C1 segment of cervical spinal cord (tissue), 14 donors: ENCODE data around the gene NHS.

ENCODE experiments used
- DNase-seq, 14 donors: peaks; one replicate each; lab custom pipeline; 2025; lab: John Stamatoyannopoulos, UW

NHS gene

DNA sequence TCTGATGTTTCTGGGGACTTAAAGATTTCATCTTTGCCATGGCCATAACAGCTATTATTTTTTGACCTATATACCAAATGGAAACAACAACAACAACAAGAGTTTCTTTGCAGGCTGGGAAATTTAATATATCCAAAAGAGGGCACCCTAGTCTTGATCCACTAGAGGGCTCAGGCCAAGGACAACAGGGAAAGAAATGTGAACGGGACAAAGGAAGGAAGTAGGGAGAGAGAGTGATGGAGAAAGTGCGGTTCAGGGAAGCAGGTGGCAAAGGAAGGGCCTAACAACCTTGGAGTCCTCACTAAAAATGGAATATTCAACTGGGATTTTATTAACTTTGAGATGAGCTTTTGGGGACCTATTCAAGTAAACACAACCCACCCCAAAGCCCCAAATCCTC lies 294.5 kb downstream of the NHS start:
- DNase-seq: no peak

DNA sequence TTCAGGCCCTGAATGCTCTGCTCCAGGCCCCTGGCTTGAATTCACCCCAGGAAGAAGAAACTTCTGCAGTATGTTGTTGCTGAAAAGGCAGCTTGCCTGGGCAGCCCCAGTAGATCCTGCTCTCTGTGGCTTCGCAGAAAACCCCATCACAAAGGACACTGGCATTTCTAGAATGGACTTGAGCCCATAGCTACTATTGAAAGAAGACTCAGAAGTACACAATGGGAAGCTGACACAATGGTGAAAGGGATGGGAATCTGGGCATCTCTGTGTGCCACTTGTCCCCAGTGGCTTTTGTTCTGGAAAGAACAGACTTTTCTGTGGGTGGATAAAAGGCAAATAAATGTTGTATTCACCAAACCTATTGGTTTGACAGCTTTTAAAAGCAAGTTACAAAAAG lies 294.9 kb downstream of the NHS start:
- DNase-seq: peak in 8 of 14 donors; percentile 1 to 26 (median 8)

DNA sequence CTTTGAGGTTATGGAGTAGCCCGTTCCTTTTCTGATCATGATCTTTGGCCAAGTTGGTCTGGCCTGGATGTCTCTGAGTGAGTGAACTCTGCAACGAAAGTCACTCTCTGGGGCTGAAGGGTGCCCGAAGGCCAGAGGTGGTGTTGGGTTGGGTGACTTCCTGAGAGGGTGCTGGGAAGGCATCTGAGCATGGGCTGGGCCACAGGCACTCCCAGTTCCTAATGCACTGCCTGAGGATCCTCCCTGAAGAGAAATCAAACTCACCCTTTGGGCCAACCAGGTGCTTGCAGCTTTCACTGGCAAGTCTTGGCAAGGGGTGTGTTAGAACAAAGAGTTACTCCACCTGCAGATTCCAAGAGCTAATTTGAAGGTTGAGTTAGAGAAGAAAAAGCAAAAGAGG lies 295.9 kb downstream of the NHS start:
- no peak for DNase-seq

DNA sequence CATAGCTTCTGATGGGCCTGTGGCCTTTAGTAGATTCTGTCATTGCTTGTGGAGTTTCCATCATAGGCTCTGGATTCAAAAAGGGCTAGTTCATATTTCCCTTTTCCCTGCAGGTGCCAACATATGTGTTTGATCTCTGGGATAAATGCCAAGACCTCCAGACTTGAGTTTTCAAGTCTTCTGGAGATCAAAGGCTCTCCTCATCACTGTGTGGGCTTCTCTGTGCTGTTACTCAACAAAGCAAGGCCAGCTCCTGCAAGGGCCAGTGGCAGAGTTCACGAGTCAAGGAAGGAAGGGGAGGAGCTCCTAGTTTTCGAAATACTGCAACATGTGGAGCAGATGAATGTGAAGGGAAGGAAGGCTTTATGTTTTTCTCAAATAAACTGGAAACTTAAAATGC lies 299.6 kb downstream of the NHS start:
- DNase-seq: no peak

DNA sequence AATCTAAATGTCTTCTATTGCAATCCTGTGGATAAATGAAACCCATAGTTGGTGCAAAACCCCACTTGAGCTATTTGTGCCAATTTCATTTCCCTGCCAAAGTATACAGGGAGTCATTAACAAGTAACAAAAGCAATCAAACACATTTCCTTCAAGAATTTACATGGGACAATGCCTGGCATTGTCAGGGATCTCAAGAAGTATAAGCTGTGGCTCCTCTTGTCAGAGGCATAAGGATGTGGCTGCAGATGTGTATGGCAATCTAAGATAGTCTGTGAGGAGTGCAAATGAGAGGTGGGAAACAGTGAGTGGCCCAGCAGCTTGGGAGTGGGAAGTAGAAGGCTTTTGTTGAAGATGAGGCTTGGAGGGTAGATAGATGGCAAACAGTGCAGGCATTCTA lies 304.3 kb downstream of the NHS start:
- DNase-seq: no peak

DNA sequence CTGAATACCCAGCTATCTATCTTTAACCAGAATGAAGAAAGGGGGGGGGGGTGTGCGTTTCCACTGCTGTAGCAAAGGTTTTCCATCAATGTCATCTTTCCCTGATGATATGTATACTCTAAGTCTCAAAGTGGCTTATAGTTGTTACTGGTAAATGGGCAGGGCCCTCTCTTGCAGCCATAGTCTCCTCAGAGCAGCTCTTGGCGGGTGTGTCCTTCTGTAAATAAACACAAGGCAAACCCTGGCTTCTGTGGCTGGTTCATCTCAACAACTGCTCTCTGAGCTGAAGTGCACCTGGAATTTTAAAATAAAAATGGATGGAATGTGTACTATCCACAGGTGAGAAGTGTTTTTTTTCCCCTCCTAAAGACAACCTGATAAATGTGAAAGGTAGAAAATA lies 304.8 kb downstream of the NHS start:
- DNase-seq: no peak

DNA sequence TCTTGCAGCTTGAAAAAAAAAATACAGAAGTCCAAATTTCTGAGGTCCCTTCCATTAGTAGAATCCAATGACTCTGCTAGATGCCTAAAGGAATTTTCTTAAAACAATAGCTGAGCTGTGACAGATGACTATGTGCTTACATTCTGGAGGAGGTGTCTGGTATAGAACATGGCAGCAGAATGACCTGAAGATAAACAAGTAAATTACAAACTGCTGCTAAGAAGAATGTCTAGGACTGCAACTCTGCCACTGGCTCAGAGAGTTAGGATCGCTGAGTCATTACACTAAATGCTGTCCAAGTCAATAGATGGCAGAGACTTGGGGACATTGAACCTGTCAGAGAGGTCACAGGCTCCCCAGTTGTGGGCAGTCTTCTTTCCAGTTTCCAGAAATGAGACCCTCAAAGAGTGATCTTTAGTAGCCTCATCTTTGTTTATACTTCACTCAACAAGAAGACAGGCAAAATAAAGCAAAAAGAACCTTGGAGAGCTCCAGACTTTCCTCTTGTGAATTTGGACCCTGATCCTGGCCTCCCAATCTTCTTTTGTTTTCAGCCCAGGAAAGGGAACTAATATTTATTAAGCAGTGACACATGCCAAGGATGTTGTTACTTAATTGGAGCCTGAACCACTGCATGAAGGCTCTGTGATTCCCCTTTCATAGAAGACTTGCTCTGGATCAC lies 305.9 kb downstream of the NHS start:
- no peak for DNase-seq

DNA sequence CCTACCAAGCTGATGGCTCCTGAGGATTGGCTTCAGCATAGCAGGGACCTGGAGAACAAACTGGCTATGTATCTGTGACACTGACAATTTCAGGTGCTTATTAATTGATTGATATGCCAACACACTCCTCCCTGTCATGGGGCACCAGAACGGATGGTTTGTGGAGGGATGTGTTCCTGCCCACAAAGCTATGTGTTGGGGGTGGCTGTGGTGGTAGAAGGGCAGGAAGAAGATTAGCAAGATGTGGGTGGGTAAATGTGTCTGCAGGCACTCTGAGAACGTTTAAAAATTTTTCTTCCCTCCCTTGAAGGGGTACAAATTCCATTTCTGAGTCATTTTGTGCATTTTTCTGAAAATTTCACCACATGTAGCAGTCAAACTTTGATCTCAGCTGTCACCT lies 307.3 kb downstream of the NHS start:
- DNase-seq: no peak

DNA sequence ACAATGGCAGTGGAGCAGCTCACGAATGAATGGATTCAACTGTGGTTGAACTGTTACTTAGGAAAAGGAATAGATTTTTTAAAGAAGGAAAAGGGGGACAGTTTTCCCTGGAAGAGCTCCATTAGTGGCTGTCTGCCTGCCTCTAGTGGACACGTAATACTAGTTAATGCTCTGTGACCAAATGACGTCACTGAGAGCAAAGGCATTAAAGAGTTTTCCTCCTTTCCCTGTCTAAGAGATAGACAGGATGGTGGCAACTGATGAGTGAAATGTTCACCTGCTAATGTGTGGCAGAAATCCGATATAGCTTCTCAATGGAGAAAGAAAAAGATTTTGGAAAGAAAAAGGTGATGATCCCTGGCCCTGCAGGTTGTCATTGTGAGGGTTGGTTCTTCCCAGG lies 310.0 kb downstream of the NHS start:
- DNase-seq: no peak

DNA sequence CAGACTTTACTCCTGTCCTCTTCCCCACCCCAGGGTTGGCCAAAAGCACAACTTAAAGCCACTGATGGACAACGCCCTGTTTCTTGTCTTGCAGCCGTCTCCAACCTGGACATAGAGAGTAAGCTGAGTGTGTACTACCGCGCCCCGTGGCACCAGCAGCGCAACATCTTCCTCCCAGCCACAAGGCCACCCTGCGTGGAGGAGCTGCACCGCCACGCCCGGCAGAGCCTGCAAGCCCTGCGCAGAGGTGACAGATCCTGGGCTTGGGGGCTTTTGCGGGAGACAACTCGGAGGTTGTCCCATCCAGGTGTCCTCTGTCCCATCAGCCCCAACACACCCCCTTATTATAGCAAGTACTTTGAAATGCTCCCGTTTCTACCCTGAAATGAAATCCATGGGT lies 312.6 kb downstream of the NHS start:
- DNase-seq: no peak

DNA sequence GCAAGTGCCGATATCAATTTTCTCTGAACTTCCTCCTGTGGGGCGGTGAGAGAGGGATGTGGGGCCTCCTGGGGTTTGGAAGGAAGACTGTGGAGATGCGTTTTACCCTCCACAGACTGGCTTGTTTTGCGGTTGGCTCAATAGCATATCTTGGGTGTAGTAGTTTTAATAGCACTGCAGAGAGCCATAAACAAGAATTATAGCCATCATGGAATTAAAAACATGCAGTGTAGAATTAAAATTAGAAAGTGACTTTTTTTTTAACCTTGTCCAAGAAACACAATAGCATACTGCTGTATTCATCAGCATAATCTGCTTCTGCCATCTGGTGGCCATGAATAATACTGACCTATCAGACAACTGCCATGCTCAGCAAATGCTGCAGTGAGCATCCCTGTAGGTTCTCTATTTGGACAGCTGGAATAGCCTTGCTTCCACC lies 315.0 kb downstream of the NHS start:
- DNase-seq: peak in 5 of 14 donors; percentile 0 to 29 (median 5)

DNA sequence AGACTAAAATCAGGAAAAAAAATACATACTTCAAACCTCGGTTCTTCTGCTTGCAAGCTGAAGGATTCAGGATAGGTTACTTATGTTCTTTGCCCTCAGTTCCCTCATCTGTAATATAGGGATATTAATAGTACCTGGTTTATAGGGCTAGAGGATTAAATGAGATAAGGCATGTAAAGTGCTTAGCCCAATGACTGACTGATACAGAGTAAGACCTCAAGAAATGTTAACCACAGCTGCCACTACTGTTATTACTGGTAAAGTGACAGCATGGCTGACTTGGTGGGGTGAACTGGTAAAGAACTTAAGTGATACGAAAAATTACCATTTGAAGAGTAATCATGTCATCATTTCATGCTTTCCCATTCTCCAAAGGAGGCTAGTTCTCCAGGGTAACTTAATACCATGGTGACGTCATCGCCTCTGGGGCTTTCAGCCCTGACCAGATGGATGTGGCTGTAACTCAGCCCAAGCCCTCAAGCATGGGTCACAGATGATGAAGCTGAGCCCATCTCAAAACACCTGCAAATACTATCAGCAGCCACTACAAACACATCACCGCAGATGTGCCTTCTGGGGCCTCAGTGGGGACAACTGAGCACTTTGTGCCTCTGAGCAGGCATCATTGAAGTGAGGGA lies 317.8 kb downstream of the NHS start:
- DNase-seq: no peak

DNA sequence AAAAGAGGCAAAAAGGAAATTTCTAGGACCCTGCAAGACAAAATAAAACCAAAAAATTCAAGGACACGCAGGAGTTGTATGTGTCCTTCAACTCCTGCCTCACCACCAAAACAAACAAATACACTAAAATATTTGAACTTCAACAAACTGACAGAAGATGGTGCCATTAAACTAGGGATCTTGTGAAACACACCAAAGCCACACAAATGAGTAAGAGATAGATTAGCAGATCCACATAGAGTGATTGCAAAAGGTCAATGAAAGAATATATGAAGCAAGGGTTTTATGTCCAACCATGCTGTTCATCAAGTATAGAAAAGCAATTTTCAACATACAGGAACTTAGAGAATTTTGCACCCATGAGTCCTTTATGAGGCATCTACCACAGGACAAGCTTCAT lies 322.2 kb downstream of the NHS start:
- DNase-seq: no peak

DNA sequence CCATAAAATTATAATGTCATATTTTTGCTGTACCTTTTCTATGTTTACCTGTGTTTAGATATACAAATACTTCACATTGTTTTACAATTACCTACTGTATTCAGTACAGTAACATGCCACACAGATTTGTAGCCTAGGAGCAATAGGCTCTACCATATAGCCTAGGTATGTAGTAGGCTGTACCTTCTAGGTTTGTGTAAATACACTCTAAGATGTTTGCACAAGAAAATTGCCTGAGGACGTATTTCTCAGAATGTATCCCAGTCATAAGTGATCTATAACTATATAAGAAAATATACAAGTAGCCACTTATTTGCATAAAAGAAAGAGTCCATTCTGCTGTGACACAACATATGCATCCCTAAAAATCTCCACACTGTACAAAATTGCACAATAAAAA lies 326.0 kb downstream of the NHS start:
- no peak for DNase-seq

DNA sequence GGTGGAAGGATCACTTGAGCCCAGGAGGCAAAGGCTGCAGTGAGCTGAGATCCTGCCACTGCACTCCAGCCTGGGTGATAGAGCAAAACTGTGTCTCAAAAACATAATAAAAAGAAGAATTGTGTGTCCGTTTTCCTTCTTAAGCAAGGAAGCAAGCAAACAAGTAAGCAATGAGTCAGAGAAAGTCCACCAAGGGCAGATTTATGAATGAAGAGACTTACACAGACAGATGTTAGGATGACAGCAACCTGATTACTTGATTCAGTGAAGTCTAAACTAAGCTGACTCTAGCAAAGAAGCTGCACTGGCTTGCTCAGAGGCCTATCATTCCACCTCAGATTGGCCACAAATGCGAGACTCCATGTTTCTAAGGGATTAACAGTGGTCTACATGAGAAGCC lies 328.2 kb downstream of the NHS start:
- no peak for DNase-seq

DNA sequence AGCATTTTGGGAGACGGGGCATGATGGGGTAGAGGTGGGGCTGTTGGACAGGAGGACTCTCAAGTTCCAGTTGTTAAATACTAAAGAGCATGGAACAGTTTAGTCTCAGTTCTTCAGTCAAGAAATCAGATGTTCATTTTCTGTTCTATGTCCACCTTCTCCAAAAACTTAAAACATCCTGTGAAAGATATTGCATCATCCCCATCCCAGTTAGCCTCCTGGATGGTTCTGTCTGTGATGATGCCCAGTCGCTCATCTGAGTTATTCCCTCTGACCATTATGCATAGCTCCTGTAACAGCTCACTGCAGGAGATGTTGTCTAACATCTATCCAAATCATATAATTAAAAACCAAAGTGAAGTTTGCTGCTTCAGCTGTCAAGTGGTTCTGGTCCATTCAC lies 330.2 kb downstream of the NHS start:
- no peak for DNase-seq

DNA sequence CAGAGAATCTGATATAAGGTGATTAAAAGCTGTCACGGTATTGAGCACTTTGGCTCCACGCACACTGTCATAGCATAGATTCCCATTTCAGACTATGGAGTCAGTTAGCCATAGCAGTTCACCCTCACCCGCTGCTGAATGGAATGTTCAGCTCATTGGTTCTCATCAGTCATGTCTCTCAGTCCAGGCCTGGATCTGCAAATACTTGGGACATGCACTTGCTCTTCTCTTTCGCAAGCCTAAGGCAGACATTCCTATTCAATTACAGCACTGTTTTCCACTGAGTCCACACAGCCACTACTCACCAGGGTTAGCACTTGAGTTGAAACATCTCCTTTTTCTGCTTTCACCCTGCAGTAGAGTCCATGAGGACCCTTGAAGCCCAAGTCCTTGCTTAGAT lies 331.7 kb downstream of the NHS start:
- no peak for DNase-seq

DNA sequence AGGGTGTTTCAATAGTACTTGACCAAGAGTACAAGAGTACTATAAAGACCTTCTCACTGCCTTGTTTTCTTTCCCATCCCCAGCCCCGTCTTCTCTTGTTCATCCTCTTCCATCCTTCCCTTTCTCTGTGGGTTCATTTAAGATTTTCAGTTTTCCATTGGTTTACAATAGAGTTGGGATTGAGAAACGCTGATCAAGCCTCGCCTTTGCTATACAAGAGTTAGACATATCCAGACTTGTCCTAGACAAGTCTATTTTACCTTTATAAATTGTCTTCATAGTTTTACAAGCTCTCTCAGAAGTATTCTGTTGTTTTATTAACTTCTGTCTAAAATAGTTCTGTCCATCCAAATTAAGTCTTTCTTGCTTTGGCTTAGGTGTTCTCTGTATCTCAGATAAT lies 332.7 kb downstream of the NHS start:
- DNase-seq: no peak

DNA sequence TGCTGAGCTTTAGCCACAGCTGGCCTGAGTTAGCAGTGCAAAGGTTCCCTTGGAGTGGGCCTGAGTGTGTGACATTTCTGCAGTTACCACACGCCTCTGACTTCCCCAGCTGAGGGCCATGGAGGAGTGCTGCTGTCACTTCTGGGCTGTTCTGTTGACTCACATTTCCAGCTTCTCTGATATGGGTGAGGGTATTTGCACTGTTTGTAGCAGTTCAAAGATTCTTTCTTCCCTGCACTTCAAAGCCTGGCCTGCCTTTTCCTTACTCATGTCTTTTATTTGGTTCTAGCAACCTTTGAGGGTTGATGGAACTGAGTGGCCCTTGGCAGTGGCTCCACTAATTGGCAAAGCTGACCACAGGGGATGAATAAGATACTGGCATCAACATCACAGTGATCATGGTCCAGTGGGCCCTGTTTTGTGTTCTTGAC lies 335.9 kb downstream of the NHS start:
- peak in 3 of 14 donors; percentile 4 to 31 (median 6) for DNase-seq

DNA sequence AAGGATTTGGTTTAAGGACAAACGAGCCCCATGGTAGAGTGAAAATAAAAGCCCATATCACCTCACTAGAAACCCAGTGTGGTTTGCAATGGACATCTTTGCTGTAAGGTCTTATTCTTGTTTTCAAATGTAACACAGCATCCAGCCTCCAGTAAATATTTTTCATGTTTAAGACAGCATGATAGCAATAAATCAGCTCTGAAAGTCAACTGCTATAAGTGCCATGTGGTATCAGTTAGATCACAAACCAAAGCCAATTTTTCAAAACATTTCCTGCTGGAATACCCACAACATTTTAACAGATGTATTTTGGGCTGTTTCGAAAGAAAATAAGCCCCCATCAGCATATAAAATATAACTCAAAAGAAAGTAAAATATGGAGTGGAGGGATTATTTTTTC lies 338.3 kb downstream of the NHS start:
- no peak for DNase-seq

DNA sequence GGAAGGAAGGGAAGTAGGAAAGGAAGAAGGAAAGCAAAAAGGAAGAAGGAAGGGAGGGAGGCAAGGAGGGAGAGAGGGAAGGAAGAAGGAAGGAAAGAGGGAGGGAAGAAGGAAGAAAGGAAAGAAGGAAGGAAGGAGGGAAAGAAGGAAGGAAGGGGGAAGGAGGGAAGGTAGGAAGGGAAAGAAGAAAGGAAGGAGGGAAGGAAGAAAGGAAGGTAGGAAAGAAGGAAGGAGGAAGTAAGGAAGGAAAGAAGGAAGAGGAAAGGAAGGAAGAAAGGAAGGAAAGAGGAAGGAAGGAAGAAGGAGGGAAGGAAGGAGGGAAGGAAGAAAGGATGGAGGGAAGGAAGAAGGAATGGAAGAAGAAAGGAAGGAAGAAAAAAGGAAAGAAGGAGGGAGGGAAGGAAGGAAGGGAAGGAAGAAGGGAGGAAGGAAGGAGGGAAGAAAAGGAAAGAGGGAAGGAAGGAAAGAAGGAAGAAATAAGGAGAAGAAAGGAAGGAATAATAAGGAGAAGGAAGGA lies 343.7 kb downstream of the NHS start:
- DNase-seq: no peak

DNA sequence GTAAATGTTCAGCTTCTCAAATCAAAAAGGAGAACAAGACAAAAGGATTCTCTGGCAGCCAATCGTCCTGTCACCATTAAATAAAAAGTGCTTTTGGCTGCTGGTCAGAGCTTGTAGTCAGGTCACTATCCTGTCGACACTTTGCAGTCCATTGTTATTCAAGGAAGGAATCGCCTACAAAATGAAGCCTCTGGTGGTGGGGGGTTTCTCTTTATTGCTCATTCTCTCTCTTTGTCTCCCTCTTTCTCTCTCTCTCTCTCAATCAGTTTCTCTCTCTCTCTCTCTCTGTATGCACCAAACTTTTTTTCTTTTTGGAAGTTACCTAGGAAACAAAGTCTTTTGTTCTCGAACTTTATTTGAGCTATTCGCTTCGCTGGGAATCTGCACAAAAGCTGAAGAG lies 344.7 kb downstream of the NHS start:
- no peak for DNase-seq

DNA sequence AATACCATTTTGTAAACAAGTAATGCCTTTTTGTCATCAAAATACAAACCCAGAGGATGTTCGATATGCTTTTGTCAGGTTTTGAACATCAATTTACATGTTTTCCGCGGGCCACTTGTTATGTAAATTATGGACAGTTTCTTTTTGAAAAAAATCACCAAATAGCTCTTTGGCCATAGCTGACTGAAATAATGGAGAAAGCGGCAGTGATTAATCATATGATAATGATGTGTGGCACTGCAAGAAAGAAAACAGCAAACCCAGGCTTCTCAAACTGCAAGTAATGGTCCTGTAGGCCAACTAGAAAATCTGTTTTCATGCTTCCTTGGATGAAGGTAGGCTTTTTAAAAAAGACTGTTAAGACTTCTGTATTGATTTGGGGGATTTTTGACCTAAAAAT lies 346.7 kb downstream of the NHS start:
- DNase-seq: no peak
